Endothelial cell of umbilical vein (primary cell): Measurements from ENCODE around the gene FHOD3.

Experiments used
- CTCF ChIP-seq, 2 donors: IDR thresholded peaks; 1 replicate in 1 of 2; 2 replicates in 1 of 2; pipeline ENCODE4 v1.5.1; 2011; ENCODE audit warnings: low read length in 2 of 2, mild to moderate bottlenecking in 2 of 2, moderate library complexity in 2 of 2, control low read depth in 1 of 2, inconsistent platforms in 1 of 2, low read depth in 1 of 2; ENCODE audit not compliant: insufficient read depth in 1 of 2; ENCODE audit errors: extremely low read depth in 1 of 2
- EZH2 ChIP-seq: IDR thresholded peaks from 2 replicates; pipeline ENCODE4 v1.6.1; 2012; ENCODE audit warnings: borderline replicate concordance, low read depth, mild to moderate bottlenecking, moderate library complexity, low read length, inconsistent platforms; ENCODE audit not compliant: severe bottlenecking
- FOS ChIP-seq: IDR thresholded peaks from 2 replicates; pipeline ENCODE4 v1.6.1; 2011; ENCODE audit warnings: mild to moderate bottlenecking, low read length, moderate library complexity, borderline replicate concordance; ENCODE audit not compliant: insufficient read depth
- JUN ChIP-seq: IDR thresholded peaks from 2 replicates; pipeline ENCODE4 v1.6.1; 2011; ENCODE audit warnings: borderline replicate concordance, low read depth; ENCODE audit not compliant: insufficient read length, insufficient read depth
- MYC ChIP-seq: IDR thresholded peaks from one replicate; pipeline ENCODE4 v1.6.1; 2011; ENCODE audit warnings: mild to moderate bottlenecking, low read depth, low read length
- POLR2A ChIP-seq: IDR thresholded peaks from 2 replicates; pipeline ENCODE4 v1.6.1; 2012; ENCODE audit warnings: low read depth, mild to moderate bottlenecking, control low read depth, low read length
- POLR2AphosphoS5 ChIP-seq: IDR thresholded peaks from 2 replicates; pipeline ENCODE4 v1.6.1; 2012; ENCODE audit warnings: low read depth, mild to moderate bottlenecking, control low read depth, low read length, moderate library complexity; ENCODE audit not compliant: insufficient read depth
- TF ChIP-seq, protein P1 (sequence below): IDR thresholded peaks from 2 replicates; pipeline ENCODE4 v1.6.1; 2011; ENCODE audit not compliant: insufficient read depth, insufficient read length

- TF ChIP-seq POLR2AphosphoS5: no peak
- TF ChIP-seq POLR2A: no peak
- TF ChIP-seq CTCF (IDR thresholded peaks at IDR 0.05; ENCODE audit: extremely low read depth in 1 of 2, insufficient read depth in 1 of 2, low read depth in 1 of 2, low read length in 2 of 2): no peak
- no peak for TF ChIP-seq EZH2
- TF ChIP-seq, protein P1, sequence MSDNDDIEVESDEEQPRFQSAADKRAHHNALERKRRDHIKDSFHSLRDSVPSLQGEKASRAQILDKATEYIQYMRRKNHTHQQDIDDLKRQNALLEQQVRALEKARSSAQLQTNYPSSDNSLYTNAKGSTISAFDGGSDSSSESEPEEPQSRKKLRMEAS: no peak
- TF ChIP-seq MYC: no peak
- TF ChIP-seq FOS: no peak
- no peak for TF ChIP-seq JUN
These were observed 190.6 kb downstream of the FHOD3 start for GRCh38 chr18:36488131-36488530.
